RKO (cell line): Measurements from ENCODE around the gene PTPRK.

Source experiments
- DNase-seq: peaks from one replicate; pipeline ENCODE4 v3.0.0-alpha.2; 2016; ENCODE audit warnings: low spot score

Gene PTPRK

GRCh38 chr6:128389820-128390534, 130.4 kb downstream of the PTPRK start:
- DNase-seq = no peak

GRCh38 chr6:128388380-128388779, 132.0 kb downstream of the PTPRK start:
- DNase-seq = no peak

GRCh38 chr6:128380891-128381290, 139.5 kb downstream of the PTPRK start:
- no peak for DNase-seq

- DNase-seq = no peak
Measured at GRCh38 chr6:128379577-128379976, 140.8 kb downstream of the PTPRK start.

- no peak for DNase-seq
Measured at GRCh38 chr6:128376952-128377503, 143.4 kb downstream of the PTPRK start.

- DNase-seq = no peak
Measured at GRCh38 chr6:128371136-128371535, 149.3 kb downstream of the PTPRK start.

GRCh38 chr6:128370072-128370471, 150.3 kb downstream of the PTPRK start:
- peak; percentile 76 for DNase-seq

- peak; percentile 19 for DNase-seq
Measured at GRCh38 chr6:128368213-128368944, 152.0 kb downstream of the PTPRK start.

- no peak for DNase-seq
Measured at GRCh38 chr6:128367437-128367836, 153.0 kb downstream of the PTPRK start.

- no peak for DNase-seq
Measured at GRCh38 chr6:128365520-128366160, 154.8 kb downstream of the PTPRK start.

- DNase-seq = no peak
Measured at GRCh38 chr6:128364766-128365519, 155.5 kb downstream of the PTPRK start.

- DNase-seq = no peak
Measured at GRCh38 chr6:128363020-128363813, 157.2 kb downstream of the PTPRK start.

- no peak for DNase-seq
Measured at GRCh38 chr6:128361378-128361777, 159.0 kb downstream of the PTPRK start.

GRCh38 chr6:128358244-128358776, 162.1 kb downstream of the PTPRK start:
- no peak for DNase-seq

- no peak for DNase-seq
Measured at GRCh38 chr6:128357392-128358130, 162.8 kb downstream of the PTPRK start.

GRCh38 chr6:128352366-128352765, 168.0 kb downstream of the PTPRK start:
- DNase-seq = no peak

GRCh38 chr6:128351255-128351514, 169.2 kb downstream of the PTPRK start:
- DNase-seq = no peak

- peak; percentile 6 for DNase-seq
Measured at GRCh38 chr6:128350416-128351254, 169.8 kb downstream of the PTPRK start.

- no peak for DNase-seq
Measured at GRCh38 chr6:128347123-128347522, 173.3 kb downstream of the PTPRK start.

- DNase-seq = no peak
Measured at GRCh38 chr6:128346569-128346968, 173.8 kb downstream of the PTPRK start.
